Neural cell (in vitro differentiated cells): ENCODE data around the gene CNTNAP2. TPM values are rescaled to one million over a fixed set of nuclear protein-coding genes. Genes with fewer than 3 reads are reported as not detected.

Experiments used
- H2AFZ ChIP-seq: fragments of 200-600, 300-800 bp; sonication (generic), shearing (Covaris generic); 2 replicates; pipeline ENCODE4 v1.6.0; 2014; ENCODE audit warnings: low read depth, mild to moderate bottlenecking, antibody characterized with exemption, low read length, moderate library complexity
- H3F3A ChIP-seq: fragments of 200-600 bp; shearing (Covaris generic); 2 replicates; pipeline ENCODE4 v1.6.1; 2016; ENCODE audit warnings: mild to moderate bottlenecking, moderate library complexity, mixed read lengths, antibody characterized with exemption, low read length; ENCODE audit not compliant: insufficient read depth, poor library complexity, severe bottlenecking
- H3K27ac ChIP-seq: fragments of 200-600, 300-800 bp; sonication (generic), shearing (Covaris generic); 2 replicates; pipeline ENCODE4 v1.5.1; 2014; ENCODE audit warnings: mild to moderate bottlenecking, low read length, moderate library complexity
- H3K27me3 ChIP-seq: fragments of 300-800, 200-600 bp; sonication (generic), shearing (Covaris generic); 2 replicates; pipeline ENCODE4 v1.6.0; 2014; ENCODE audit warnings: mild to moderate bottlenecking, low read depth, low read length, moderate library complexity; ENCODE audit not compliant: insufficient read depth
- H3K36me3 ChIP-seq: fragments of 300-800, 200-600 bp; sonication (generic), shearing (Covaris generic); 2 replicates; pipeline ENCODE4 v1.5.1; 2014; ENCODE audit warnings: mild to moderate bottlenecking, antibody characterized with exemption, low read length, moderate library complexity; ENCODE audit not compliant: insufficient read depth
- H3K4me2 ChIP-seq: fragments of 300-800, 200-600 bp; sonication (generic), shearing (Covaris generic); 2 replicates; pipeline ENCODE4 v1.6.0; 2014; ENCODE audit warnings: mild to moderate bottlenecking, low read length
- H3K4me3 ChIP-seq: fragments of 300-800, 200-600 bp; sonication (generic), shearing (Covaris generic); 2 replicates; pipeline ENCODE4 v1.5.1; 2014; ENCODE audit warnings: mild to moderate bottlenecking, low read length, moderate library complexity
- H3K79me2 ChIP-seq: fragments of 200-600 bp; shearing (Covaris generic); replicated peaks from 2 replicates; pipeline ENCODE4 v1.6.0; 2014; ENCODE audit warnings: mild to moderate bottlenecking, low read length, moderate library complexity; ENCODE audit not compliant: insufficient read depth
- H3K9ac ChIP-seq: fragments of 300-800, 200-600 bp; sonication (generic), shearing (Covaris generic); 2 replicates; pipeline ENCODE4 v1.6.1; 2016; ENCODE audit warnings: mild to moderate bottlenecking, low read length, mixed read lengths
- H3K9me2 ChIP-seq: fragments of 200-600 bp; shearing (Covaris generic); 2 replicates; pipeline ENCODE4 v1.6.1; 2016; ENCODE audit warnings: mild to moderate bottlenecking, low read length, mixed read lengths; ENCODE audit not compliant: insufficient read depth
- H3K9me3 ChIP-seq: fragments of 200-600, 300-800 bp; sonication (generic), shearing (Covaris generic); 2 replicates; pipeline ENCODE4 v1.6.1; 2016; ENCODE audit warnings: mild to moderate bottlenecking, mixed run types, low read length, moderate library complexity, mixed read lengths
- H4K20me1 ChIP-seq: fragments of 200-600 bp; shearing (Covaris generic); 2 replicates; pipeline ENCODE4 v1.6.1; 2016; ENCODE audit warnings: mild to moderate bottlenecking, mixed run types; ENCODE audit not compliant: insufficient read depth
- EP300 ChIP-seq: fragments of 450-650 bp; conservative IDR thresholded peaks from 2 replicates; pipeline ENCODE4 v1.6.1; 2014; ENCODE audit warnings: antibody characterized with exemption, mild to moderate bottlenecking, moderate library complexity; ENCODE audit not compliant: poor library complexity, severe bottlenecking
- EZH2 ChIP-seq: fragments of 200-600, 300-800 bp; shearing (Covaris generic), sonication (generic); IDR thresholded peaks from 2 replicates; pipeline ENCODE4 v1.6.1; 2014; ENCODE audit warnings: antibody characterized with exemption, low read length, borderline replicate concordance, mild to moderate bottlenecking; ENCODE audit not compliant: insufficient read depth, poor library complexity, severe bottlenecking
- MXI1 ChIP-seq: fragments of 450-650 bp; conservative IDR thresholded peaks from 2 replicates; pipeline ENCODE4 v1.6.1; 2014; ENCODE audit warnings: antibody characterized with exemption, mild to moderate bottlenecking; ENCODE audit not compliant: poor library complexity, severe bottlenecking
- POLR2AphosphoS5 ChIP-seq: IDR thresholded peaks from 2 replicates; pipeline ENCODE4 v1.6.1; 2012
- RAD21 ChIP-seq: fragments of 450-650 bp; conservative IDR thresholded peaks from 2 replicates; pipeline ENCODE4 v1.6.1; 2014; ENCODE audit warnings: antibody characterized with exemption, mild to moderate bottlenecking, moderate library complexity
- SMC3 ChIP-seq: fragments of 450-650 bp; conservative IDR thresholded peaks from 2 replicates; pipeline ENCODE4 v1.6.1; 2014; ENCODE audit warnings: antibody characterized with exemption, mild to moderate bottlenecking, moderate library complexity; ENCODE audit not compliant: poor library complexity
- TAF1 ChIP-seq: IDR thresholded peaks from 2 replicates; pipeline ENCODE4 v1.6.1; 2012; ENCODE audit warnings: low read depth
- polyA plus RNA-seq: library from polyadenylated mRNA; depleted of rRNA; stranded (reverse); fragments of >200 nt; gene quantifications from 2 replicates; pipeline ENCODE4 v1.2.3, GENCODE V29; 2014
- TF ChIP-seq, protein P1 (sequence below): fragments of 450-650 bp; IDR thresholded peaks from 2 replicates; pipeline ENCODE4 v1.5.1; 2014; ENCODE audit warnings: antibody characterized with exemption, mild to moderate bottlenecking, moderate library complexity; ENCODE audit not compliant: poor library complexity, severe bottlenecking
- TF ChIP-seq, protein P2 (sequence below): IDR thresholded peaks from 2 replicates; pipeline ENCODE4 v1.6.1; 2012; ENCODE audit warnings: borderline replicate concordance

CNTNAP2 gene
- polyA plus RNA-seq, 1 donor from 2014 or later: 276 TPM

DNA sequence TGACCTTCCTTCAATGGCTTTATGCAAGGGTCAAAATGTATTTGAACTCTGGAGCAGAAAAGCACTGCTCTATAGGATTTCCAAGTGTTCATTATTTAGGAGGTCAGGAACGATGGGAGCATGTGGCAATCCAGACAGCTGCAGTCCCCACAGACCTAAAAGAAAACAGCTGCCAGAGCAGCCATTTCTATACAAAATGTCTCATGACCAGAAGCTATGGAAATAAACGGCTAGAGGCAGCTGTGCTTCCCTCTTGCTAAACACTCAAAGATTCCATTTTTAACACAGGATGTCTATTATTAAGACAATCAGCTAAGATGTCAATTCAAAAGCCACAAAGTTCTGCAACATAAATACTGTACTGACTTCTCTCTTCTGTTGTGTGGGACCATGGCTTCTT lies 1594.8 kb downstream of the CNTNAP2 start:
- Histone ChIP-seq H3K27ac (no peak overlapping the region), H3K27me3 (no peaks in the 10 kb centered on the region), H3K9ac (no peak overlapping the region), H3K36me3 (no peaks in the 10 kb centered on the region), H3K9me3 (no peaks in the 10 kb centered on the region), H4K20me1 (no peaks in the 10 kb centered on the region), H3F3A (no peaks in the 10 kb centered on the region), H2AFZ (no peak overlapping the region), H3K4me2 (no peak overlapping the region), H3K79me2 (no peaks in the 10 kb centered on the region), H3K4me3 (no peak overlapping the region), H3K9me2 (no peaks in the 10 kb centered on the region)
- TF ChIP-seq TAF1 (no peak), MXI1 (no peak), POLR2AphosphoS5 (no peak)
- TF ChIP-seq, protein P1, sequence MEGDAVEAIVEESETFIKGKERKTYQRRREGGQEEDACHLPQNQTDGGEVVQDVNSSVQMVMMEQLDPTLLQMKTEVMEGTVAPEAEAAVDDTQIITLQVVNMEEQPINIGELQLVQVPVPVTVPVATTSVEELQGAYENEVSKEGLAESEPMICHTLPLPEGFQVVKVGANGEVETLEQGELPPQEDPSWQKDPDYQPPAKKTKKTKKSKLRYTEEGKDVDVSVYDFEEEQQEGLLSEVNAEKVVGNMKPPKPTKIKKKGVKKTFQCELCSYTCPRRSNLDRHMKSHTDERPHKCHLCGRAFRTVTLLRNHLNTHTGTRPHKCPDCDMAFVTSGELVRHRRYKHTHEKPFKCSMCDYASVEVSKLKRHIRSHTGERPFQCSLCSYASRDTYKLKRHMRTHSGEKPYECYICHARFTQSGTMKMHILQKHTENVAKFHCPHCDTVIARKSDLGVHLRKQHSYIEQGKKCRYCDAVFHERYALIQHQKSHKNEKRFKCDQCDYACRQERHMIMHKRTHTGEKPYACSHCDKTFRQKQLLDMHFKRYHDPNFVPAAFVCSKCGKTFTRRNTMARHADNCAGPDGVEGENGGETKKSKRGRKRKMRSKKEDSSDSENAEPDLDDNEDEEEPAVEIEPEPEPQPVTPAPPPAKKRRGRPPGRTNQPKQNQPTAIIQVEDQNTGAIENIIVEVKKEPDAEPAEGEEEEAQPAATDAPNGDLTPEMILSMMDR: no peak
- TF ChIP-seq, protein P2, sequence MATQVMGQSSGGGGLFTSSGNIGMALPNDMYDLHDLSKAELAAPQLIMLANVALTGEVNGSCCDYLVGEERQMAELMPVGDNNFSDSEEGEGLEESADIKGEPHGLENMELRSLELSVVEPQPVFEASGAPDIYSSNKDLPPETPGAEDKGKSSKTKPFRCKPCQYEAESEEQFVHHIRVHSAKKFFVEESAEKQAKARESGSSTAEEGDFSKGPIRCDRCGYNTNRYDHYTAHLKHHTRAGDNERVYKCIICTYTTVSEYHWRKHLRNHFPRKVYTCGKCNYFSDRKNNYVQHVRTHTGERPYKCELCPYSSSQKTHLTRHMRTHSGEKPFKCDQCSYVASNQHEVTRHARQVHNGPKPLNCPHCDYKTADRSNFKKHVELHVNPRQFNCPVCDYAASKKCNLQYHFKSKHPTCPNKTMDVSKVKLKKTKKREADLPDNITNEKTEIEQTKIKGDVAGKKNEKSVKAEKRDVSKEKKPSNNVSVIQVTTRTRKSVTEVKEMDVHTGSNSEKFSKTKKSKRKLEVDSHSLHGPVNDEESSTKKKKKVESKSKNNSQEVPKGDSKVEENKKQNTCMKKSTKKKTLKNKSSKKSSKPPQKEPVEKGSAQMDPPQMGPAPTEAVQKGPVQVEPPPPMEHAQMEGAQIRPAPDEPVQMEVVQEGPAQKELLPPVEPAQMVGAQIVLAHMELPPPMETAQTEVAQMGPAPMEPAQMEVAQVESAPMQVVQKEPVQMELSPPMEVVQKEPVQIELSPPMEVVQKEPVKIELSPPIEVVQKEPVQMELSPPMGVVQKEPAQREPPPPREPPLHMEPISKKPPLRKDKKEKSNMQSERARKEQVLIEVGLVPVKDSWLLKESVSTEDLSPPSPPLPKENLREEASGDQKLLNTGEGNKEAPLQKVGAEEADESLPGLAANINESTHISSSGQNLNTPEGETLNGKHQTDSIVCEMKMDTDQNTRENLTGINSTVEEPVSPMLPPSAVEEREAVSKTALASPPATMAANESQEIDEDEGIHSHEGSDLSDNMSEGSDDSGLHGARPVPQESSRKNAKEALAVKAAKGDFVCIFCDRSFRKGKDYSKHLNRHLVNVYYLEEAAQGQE: no peak

DNA sequence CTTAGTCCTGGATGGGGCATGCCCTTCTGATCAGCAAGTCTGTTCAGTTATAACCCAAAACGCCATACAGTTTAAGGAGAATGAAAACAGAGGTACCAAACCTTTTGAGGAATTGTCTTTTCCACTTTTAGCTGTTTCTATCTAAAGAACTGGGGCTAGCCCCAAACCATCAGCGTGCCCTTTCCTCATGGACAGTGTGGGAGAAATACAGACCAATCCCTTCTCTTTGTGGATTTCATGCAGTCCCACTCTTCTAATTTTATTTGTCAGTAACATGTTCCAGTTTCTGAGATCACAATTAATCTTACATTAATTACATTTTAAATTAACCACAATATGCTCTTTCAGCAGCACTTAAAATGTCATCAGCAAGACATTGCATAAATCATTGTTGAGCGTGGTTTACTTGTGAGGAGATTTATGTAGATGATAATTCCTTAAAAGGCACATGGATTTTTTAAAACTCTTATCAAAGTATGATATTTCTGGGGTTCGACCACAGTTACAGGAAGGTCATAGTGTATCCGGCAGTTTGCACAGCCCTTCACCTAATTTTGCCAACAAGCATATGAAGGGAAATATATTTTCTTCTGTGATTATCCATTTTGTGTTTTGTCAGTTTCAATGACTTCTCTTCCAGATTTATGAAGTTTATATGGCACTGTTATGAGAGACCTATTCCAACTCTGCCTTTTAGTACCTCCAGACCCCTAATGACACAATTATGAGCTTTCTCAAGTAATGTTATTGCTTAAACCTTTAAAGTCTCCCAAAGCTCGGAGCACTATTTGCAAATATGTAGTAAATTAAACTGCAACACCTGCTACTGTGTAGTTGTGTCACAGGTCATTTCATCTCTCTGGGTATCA lies 1605.6 kb downstream of the CNTNAP2 start:
- Histone ChIP-seq H2AFZ (no peak overlapping the region), H3F3A (no peaks in the 10 kb centered on the region), H3K27me3 (no peaks in the 10 kb centered on the region), H3K4me2 (no peak overlapping the region), H4K20me1 (no peaks in the 10 kb centered on the region), H3K79me2 (no peaks in the 10 kb centered on the region), H3K36me3 (no peaks in the 10 kb centered on the region), H3K9me2 (no peaks in the 10 kb centered on the region), H3K9ac (no peak overlapping the region), H3K27ac (no peak overlapping the region), H3K9me3 (no peaks in the 10 kb centered on the region), H3K4me3 (no peak overlapping the region)
- TF ChIP-seq RAD21: no peak
- TF ChIP-seq, protein P2: no peak
- no peak for TF ChIP-seq TAF1
- no peak for TF ChIP-seq POLR2AphosphoS5
- no peak for TF ChIP-seq MXI1
- TF ChIP-seq SMC3: no peak
- TF ChIP-seq EZH2: no peak
- no peak for TF ChIP-seq EP300
- TF ChIP-seq, protein P1: no peak
